Stimulated activated CD4-positive, alpha-beta T cell treated with anti-CD3 and anti-CD28 coated beads, Interleukin-15, amount 100 ng/mL, for 24 hours (primary cell): ENCODE data around the gene ABCB11.

Experiments used
- DNase-seq: peaks from one replicate; pipeline ENCODE4 v3.0.0-alpha.2; 2020

The ABCB11 gene

GRCh38 chr2:169006665-169007064 lies 24.5 kb downstream of the ABCB11 start:
- DNase-seq = no peak

- DNase-seq = no peak
Observed at GRCh38 chr2:169005994-169006393, 25.1 kb downstream of the ABCB11 start.

GRCh38 chr2:169005080-169005598 lies 26.0 kb downstream of the ABCB11 start:
- DNase-seq = no peak

- DNase-seq = no peak
Observed at GRCh38 chr2:169002161-169002738, 28.9 kb downstream of the ABCB11 start.

GRCh38 chr2:169001116-169001815 lies 29.9 kb downstream of the ABCB11 start:
- peak; percentile 4 for DNase-seq

GRCh38 chr2:168999668-169000213 lies 31.4 kb downstream of the ABCB11 start:
- DNase-seq = no peak

- no peak for DNase-seq
Observed at GRCh38 chr2:168998609-168999211, 32.4 kb downstream of the ABCB11 start.

- DNase-seq = no peak
Observed at GRCh38 chr2:168997794-168998193, 33.3 kb downstream of the ABCB11 start.

- DNase-seq = no peak
Observed at GRCh38 chr2:168997118-168997521, 34.0 kb downstream of the ABCB11 start.

GRCh38 chr2:168995744-168996143 lies 35.4 kb downstream of the ABCB11 start:
- no peak for DNase-seq

- DNase-seq = no peak
Observed at GRCh38 chr2:168993538-168993937, 37.6 kb downstream of the ABCB11 start.

GRCh38 chr2:168992591-168993349 lies 38.4 kb downstream of the ABCB11 start:
- no peak for DNase-seq

GRCh38 chr2:168992026-168992425 lies 39.1 kb downstream of the ABCB11 start:
- no peak for DNase-seq

- DNase-seq = no peak
Observed at GRCh38 chr2:168988755-168989154, 42.4 kb downstream of the ABCB11 start.

- no peak for DNase-seq
Observed at GRCh38 chr2:168986398-168986943, 44.7 kb downstream of the ABCB11 start.

- DNase-seq = no peak
Observed at GRCh38 chr2:168981651-168982050, 49.5 kb downstream of the ABCB11 start.

GRCh38 chr2:168978461-168978861 lies 52.7 kb downstream of the ABCB11 start:
- no peak for DNase-seq

GRCh38 chr2:168977608-168978007 lies 53.5 kb downstream of the ABCB11 start:
- DNase-seq = no peak

- peak; percentile 3 for DNase-seq
Observed at GRCh38 chr2:168976034-168976654, 55.0 kb downstream of the ABCB11 start.

- DNase-seq = no peak
Observed at GRCh38 chr2:168974428-168974827, 56.7 kb downstream of the ABCB11 start.

- DNase-seq = no peak
Observed at GRCh38 chr2:168971261-168971660, 59.9 kb downstream of the ABCB11 start.

GRCh38 chr2:168970711-168971233 lies 60.4 kb downstream of the ABCB11 start:
- no peak for DNase-seq
